ENCODE results near the gene SHISA4.

- no peak for TF ChIP-seq ZNF274 (IDR thresholded peaks at IDR 0.05; ENCODE audit: low read depth, low read length)
- TF ChIP-seq YY1 (IDR thresholded peaks at IDR 0.05; ENCODE audit: insufficient read depth, insufficient read length) = no peak
- no peak for TF ChIP-seq SUZ12 (IDR thresholded peaks at IDR 0.05; ENCODE audit: extremely low read depth, insufficient read depth, insufficient read length)
Measured at GRCh38 chr1:201902198-201902597, 13.5 kb downstream of the SHISA4 start.

Measured in NT2/D1 (cell line).